HG03135 (cell line): ENCODE measurements around the gene LIPT1.
"Not testable (repeated sequence)": the region's sequence is repeated elsewhere in the genome, so short reads cannot be mapped to it uniquely, and the experiment has no call there.

Source experiments
- ATAC-seq: cut with Tn5 transposase; IDR thresholded peaks from one replicate; pipeline ENCODE4 v1.9.1; 2021; ENCODE audit warnings: mild to moderate bottlenecking, moderate library complexity; ENCODE audit not compliant: unreplicated experiment

Gene LIPT1

GRCh38 chr2:99154643-99155536 lies at the start of gene LIPT1, which contains the start of gene TSGA10:
LIPT1 (plus strand) TSS chr2:99154967; CDS start chr2:99161958, 6,991 bp downstream.
TSGA10 (minus strand) TSS chr2:99154942; CDS start chr2:99109439, 45,503 bp downstream.
- peak; percentile 90 for ATAC-seq

GRCh38 chr2:99106913-99107312 lies 47.9 kb upstream of the LIPT1 start:
- no peak for ATAC-seq

GRCh38 chr2:99111236-99111635 lies 43.5 kb upstream of the LIPT1 start:
- ATAC-seq, result no peak

GRCh38 chr2:99111945-99112344 lies 42.8 kb upstream of the LIPT1 start:
- no peak for ATAC-seq

GRCh38 chr2:99112617-99113016 lies 42.1 kb upstream of the LIPT1 start:
- ATAC-seq, result no peak

GRCh38 chr2:99127981-99128380 lies 26.8 kb upstream of the LIPT1 start:
- no peak for ATAC-seq

- not testable (repeated sequence) for ATAC-seq
Measured at GRCh38 chr2:99135044-99135556, 19.7 kb upstream of the LIPT1 start.

- no peak for ATAC-seq
Measured at GRCh38 chr2:99139003-99139402, 15.8 kb upstream of the LIPT1 start.

GRCh38 chr2:99140056-99140859 lies 14.5 kb upstream of the LIPT1 start:
- no peak for ATAC-seq

GRCh38 chr2:99140860-99141109 lies 14.0 kb upstream of the LIPT1 start:
- ATAC-seq, result peak; percentile 35

GRCh38 chr2:99141110-99142108 lies 13.4 kb upstream of the LIPT1 start, which contains the start of gene C2orf15:
C2orf15 (plus strand) TSS chr2:99141707; CDS start chr2:99150559, 8,852 bp downstream.
- peak; percentile 88 for ATAC-seq

GRCh38 chr2:99150706-99151105 lies 4.1 kb upstream of the LIPT1 start:
- ATAC-seq, result no peak

- ATAC-seq, result no peak
Measured at GRCh38 chr2:99152199-99152895, 2.4 kb upstream of the LIPT1 start.

GRCh38 chr2:99153921-99154604 lies 704 bp upstream of the LIPT1 start:
- no peak for ATAC-seq

- no peak for ATAC-seq
Measured at GRCh38 chr2:99156891-99157290, 2.1 kb downstream of the LIPT1 start.

GRCh38 chr2:99158599-99158998 lies 3.8 kb downstream of the LIPT1 start:
- ATAC-seq, result no peak

GRCh38 chr2:99159594-99159993 lies 4.8 kb downstream of the LIPT1 start:
- no peak for ATAC-seq

- no peak for ATAC-seq
Measured at GRCh38 chr2:99166218-99166617, 11.5 kb downstream of the LIPT1 start.

GRCh38 chr2:99169534-99169933 lies 14.8 kb downstream of the LIPT1 start:
- no peak for ATAC-seq
